Neuronal stem cell (in vitro differentiated cells): ENCODE data around the gene ANKRD44.

Experiments
- DNase-seq: peaks from one replicate; pipeline ENCODE4 v3.0.0-alpha.2; 2013; ENCODE audit warnings: low spot score
- H2AFZ ChIP-seq: one replicate; pipeline ENCODE4 v1.6.1; 2013; ENCODE audit warnings: mild to moderate bottlenecking, low read length, inconsistent platforms
- H2AK5ac ChIP-seq: 2 replicates; pipeline ENCODE4 v1.6.1; 2013; ENCODE audit warnings: low read depth, mild to moderate bottlenecking, inconsistent platforms, low read length, moderate library complexity, mixed read lengths
- H2BK120ac ChIP-seq: 2 replicates; pipeline ENCODE4 v1.6.1; 2013; ENCODE audit warnings: low read depth, mild to moderate bottlenecking, inconsistent platforms, low read length, moderate library complexity, mixed read lengths
- H2BK12ac ChIP-seq: one replicate; pipeline ENCODE4 v1.6.1; 2013; ENCODE audit warnings: low read length, inconsistent platforms
- H2BK15ac ChIP-seq: 2 replicates; pipeline ENCODE4 v1.6.1; 2013; ENCODE audit warnings: mild to moderate bottlenecking, low read length, inconsistent platforms, mixed read lengths
- H2BK5ac ChIP-seq: one replicate; pipeline ENCODE4 v1.6.1; 2013; ENCODE audit warnings: inconsistent platforms, mild to moderate bottlenecking, low read length, moderate library complexity
- H3K14ac ChIP-seq: one replicate; pipeline ENCODE4 v1.6.1; 2013; ENCODE audit warnings: low read length, inconsistent platforms
- H3K18ac ChIP-seq: 2 replicates; pipeline ENCODE4 v1.6.1; 2013; ENCODE audit warnings: low read length, inconsistent platforms
- H3K23ac ChIP-seq: 2 replicates; pipeline ENCODE4 v1.6.1; 2013; ENCODE audit warnings: low read depth, mild to moderate bottlenecking, mixed read lengths, low read length, inconsistent platforms; ENCODE audit not compliant: poor library complexity
- H3K27ac ChIP-seq: replicated peaks from 3 replicates; pipeline ENCODE4 v1.5.1; 2013; ENCODE audit warnings: low read length, inconsistent platforms
- H3K27me3 ChIP-seq, 3 experiments: 2 replicates each; pipeline ENCODE4 v1.6.1; 2013; ENCODE audit warnings: low read length in 3 of 3, mild to moderate bottlenecking in 2 of 3, inconsistent platforms in 1 of 3, low read depth in 1 of 3, mixed read lengths in 1 of 3, moderate library complexity in 1 of 3; ENCODE audit not compliant: control insufficient read depth in 3 of 3, insufficient read depth in 3 of 3
- H3K36me3 ChIP-seq, 2 donors: replicated peaks in 1 of 2; 2 replicates each; pipeline ENCODE4 v1.6.1; 2013; ENCODE audit warnings: low read length in 2 of 2; ENCODE audit not compliant: control insufficient read depth in 2 of 2, insufficient read depth in 2 of 2
- H3K4ac ChIP-seq: 2 replicates; pipeline ENCODE4 v1.6.1; 2013; ENCODE audit warnings: inconsistent platforms, mild to moderate bottlenecking, low read length, moderate library complexity
- H3K4me1 ChIP-seq, 2 donors: 1 replicate in 1 of 2; 2 replicates in 1 of 2; pipeline ENCODE4 v1.6.1; 2013; ENCODE audit warnings: low read length in 2 of 2, low read depth in 1 of 2; ENCODE audit not compliant: control insufficient read depth in 2 of 2, insufficient read depth in 1 of 2
- H3K4me2 ChIP-seq: one replicate; pipeline ENCODE4 v1.6.1; 2013; ENCODE audit warnings: mild to moderate bottlenecking, low read length, inconsistent platforms; ENCODE audit not compliant: insufficient read depth, poor library complexity, severe bottlenecking
- H3K4me3 ChIP-seq, 2 donors: 2 replicates each; pipeline ENCODE4 v1.5.1; 2013; ENCODE audit warnings: low read length in 2 of 2, mild to moderate bottlenecking in 2 of 2, inconsistent platforms in 1 of 2, moderate library complexity in 1 of 2
- H3K79me1 ChIP-seq: one replicate; pipeline ENCODE4 v1.6.1; 2013; ENCODE audit warnings: low read depth, mild to moderate bottlenecking, inconsistent platforms, low read length, moderate library complexity
- H3K9ac ChIP-seq: one replicate; pipeline ENCODE4 v1.6.1; 2013; ENCODE audit warnings: mild to moderate bottlenecking, low read depth, low read length, inconsistent platforms; ENCODE audit not compliant: poor library complexity
- H3K9me3 ChIP-seq, 2 donors: replicated peaks in 1 of 2; 2 replicates each; pipeline versions ENCODE3 to v1.6.1; 2013; ENCODE audit warnings: low read length in 2 of 2, mild to moderate bottlenecking in 2 of 2, inconsistent platforms in 1 of 2, low read depth in 1 of 2, mixed read lengths in 1 of 2, moderate library complexity in 1 of 2; ENCODE audit not compliant: control insufficient read depth in 2 of 2, insufficient read depth in 1 of 2
- H4K8ac ChIP-seq: one replicate; pipeline ENCODE4 v1.6.1; 2013; ENCODE audit warnings: low read depth, mild to moderate bottlenecking, inconsistent platforms, low read length, moderate library complexity
- H4K91ac ChIP-seq: one replicate; pipeline ENCODE4 v1.6.1; 2013; ENCODE audit warnings: low read length, low read depth, mild to moderate bottlenecking, inconsistent platforms; ENCODE audit not compliant: poor library complexity
- WGBS, 2 donors: extraction: QIAGEN DNeasy Blood & Tissue Kit; methylation state at CpG; one replicate each; pipeline ENCODE4 v1.1.7; 2013; ENCODE audit warnings: missing lambda C conversion rate in 2 of 2, mixed read lengths in 1 of 2; ENCODE audit not compliant: insufficient read length in 2 of 2, insufficient replicate concordance in 1 of 2; ENCODE audit errors: extremely low coverage in 2 of 2; 5-methylcytosine and 5-hydroxymethylcytosine counted together

Gene ANKRD44

GRCh38 chr2:197297266-197297665, 13.3 kb downstream of the ANKRD44 start:
- Histone ChIP-seq H2BK5ac (no peak overlapping the region), H3K23ac (no peak overlapping the region), H3K4ac (no peak overlapping the region), H3K36me3 (no peaks in the 10 kb centered on the region), H3K14ac (no peak overlapping the region), H3K4me3 (no peak overlapping the region), H3K4me2 (no peak overlapping the region), H3K4me1 (no peaks in the 10 kb centered on the region), H3K79me1 (no peaks in the 10 kb centered on the region), H3K27ac (no peak overlapping the region), H3K9me3 (no peaks in the 10 kb centered on the region), H2BK120ac (no peak overlapping the region), H2AK5ac (no peak overlapping the region), H3K18ac (no peak overlapping the region), H2AFZ (no peak overlapping the region), H3K9ac (no peak overlapping the region), H2BK15ac (no peak overlapping the region), H4K8ac (no peak overlapping the region), H3K27me3 (peaks cover 0 to 2% (median 0%) of the 10 kb centered on the region in 3 experiments), H4K91ac (no peak overlapping the region), H2BK12ac (no peak overlapping the region)
- no peak for DNase-seq
- no CpG with 5 or more reads among the region's 2 CpGs for WGBS, 2 donors

GRCh38 chr2:197296835-197297234, 13.7 kb downstream of the ANKRD44 start:
- Histone ChIP-seq H2BK120ac (no peak overlapping the region), H3K4me2 (no peak overlapping the region), H3K18ac (no peak overlapping the region), H4K91ac (no peak overlapping the region), H3K4ac (no peak overlapping the region), H3K4me1 (no peaks in the 10 kb centered on the region), H2BK12ac (no peak overlapping the region), H3K9ac (no peak overlapping the region), H2AK5ac (no peak overlapping the region), H3K36me3 (no peaks in the 10 kb centered on the region), H2BK5ac (no peak overlapping the region), H3K23ac (no peak overlapping the region), H2BK15ac (no peak overlapping the region), H4K8ac (no peak overlapping the region), H3K14ac (no peak overlapping the region), H3K27ac (no peak overlapping the region), H3K27me3 (peaks cover 0 to 2% (median 0%) of the 10 kb centered on the region in 3 experiments), H2AFZ (no peak overlapping the region), H3K9me3 (no peaks in the 10 kb centered on the region), H3K4me3 (no peak overlapping the region), H3K79me1 (no peaks in the 10 kb centered on the region)
- no CpG with 5 or more reads among the region's 2 CpGs for WGBS, 2 donors
- DNase-seq, result no peak

GRCh38 chr2:197294260-197294659, 16.3 kb downstream of the ANKRD44 start:
- H4K91ac ChIP-seq, result no peak overlapping the region
- no peak overlapping the region for H4K8ac ChIP-seq
- H3K18ac ChIP-seq, result no peak overlapping the region
- H3K23ac ChIP-seq, result no peak overlapping the region
- no peak for DNase-seq
- H2BK5ac ChIP-seq, result no peak overlapping the region
- H2BK15ac ChIP-seq, result no peak overlapping the region
- H3K9me3 ChIP-seq, result no peaks in the 10 kb centered on the region
- H3K14ac ChIP-seq, result no peak overlapping the region
- H3K79me1 ChIP-seq, result no peaks in the 10 kb centered on the region
- H3K9ac ChIP-seq, result no peak overlapping the region
- no peak overlapping the region for H3K27ac ChIP-seq
- no peak overlapping the region for H3K4me2 ChIP-seq
- H2BK120ac ChIP-seq, result no peak overlapping the region
- H3K4me3 ChIP-seq, result no peak overlapping the region
- H3K4me1 ChIP-seq, result no peaks in the 10 kb centered on the region
- no peak overlapping the region for H2AFZ ChIP-seq
- WGBS, 2 donors, result 100% methylated on average over 1 of the region's 3 CpGs; no CpG with 5 or more reads in 1 of the 2 donors
- no peak overlapping the region for H2AK5ac ChIP-seq
- H3K4ac ChIP-seq, result no peak overlapping the region
- peaks cover 0 to 2% (median 0%) of the 10 kb centered on the region in 3 experiments for H3K27me3 ChIP-seq
- H3K36me3 ChIP-seq, result no peaks in the 10 kb centered on the region
- no peak overlapping the region for H2BK12ac ChIP-seq

- Histone ChIP-seq H4K91ac (no peak overlapping the region), H3K4me3 (no peak overlapping the region), H2AFZ (no peak overlapping the region), H2BK15ac (no peak overlapping the region), H2AK5ac (no peak overlapping the region), H3K14ac (no peak overlapping the region), H3K9ac (no peak overlapping the region), H3K18ac (no peak overlapping the region), H3K9me3 (no peaks in the 10 kb centered on the region), H3K4me1 (no peaks in the 10 kb centered on the region), H3K79me1 (no peaks in the 10 kb centered on the region), H3K4me2 (no peak overlapping the region), H3K36me3 (no peaks in the 10 kb centered on the region), H3K4ac (no peak overlapping the region), H2BK120ac (no peak overlapping the region), H2BK5ac (no peak overlapping the region), H4K8ac (no peak overlapping the region), H3K27me3 (peaks cover 0 to 2% (median 0%) of the 10 kb centered on the region in 3 experiments), H2BK12ac (no peak overlapping the region), H3K23ac (no peak overlapping the region), H3K27ac (no peak overlapping the region)
- no peak for DNase-seq
- no CpG with 5 or more reads among the region's 5 CpGs for WGBS, 2 donors
Observed at GRCh38 chr2:197293252-197294007, 17.1 kb downstream of the ANKRD44 start.
